ENCODE data around the gene TCEAL4. TPM values are rescaled to one million over a fixed set of nuclear protein-coding genes. Genes with fewer than 3 reads are reported as not detected.
"Not testable (repeated sequence)": the region's sequence is repeated elsewhere in the genome, so short reads cannot be mapped to it uniquely, and the experiment has no call there.

The TCEAL4 gene
- polyA plus RNA-seq, 2 of the 4 experiments (the other 2 are of a cell fraction): 57.2 to 195 TPM

DNA sequence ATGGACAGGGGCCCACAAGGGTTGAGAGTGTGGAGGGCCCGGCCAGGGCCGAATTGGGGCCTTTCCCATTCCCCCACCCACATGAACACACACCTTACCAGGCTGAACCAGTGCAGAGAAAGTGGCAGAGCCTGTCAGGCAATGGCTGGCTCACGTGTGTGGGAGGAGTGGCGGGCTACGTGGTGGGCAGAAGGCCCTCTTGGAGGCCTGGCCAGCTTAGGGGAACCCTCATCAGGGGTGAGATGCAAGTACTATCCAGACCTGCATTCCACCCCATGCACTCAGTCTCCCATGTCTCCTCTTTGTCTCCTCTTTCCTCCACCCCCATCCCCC is 965 bp downstream of the TCEAL4 start:
- FAIRE-seq: no peak
- WGBS (ENCODE audit: missing lambda C conversion rate): 37% methylated on average over 5 of the region's 5 CpGs
- Histone ChIP-seq H3K4me1 (peaks cover 7% of the 10 kb centered on the region; the same call in 2 of the 3 replicates), H3K9me3 (peaks cover 11% of the 10 kb centered on the region; the same call in 1 of the 3 replicates), H3K4me3 (peak overlapping the region; percentile 93), H3K27ac (peak overlapping the region; percentile 89 to 99), H3K4me2 (peak overlapping the region; percentile 70)
- no peak for TF ChIP-seq KDM5A (IDR thresholded peaks at IDR 0.05)
- TF ChIP-seq, protein P1, sequence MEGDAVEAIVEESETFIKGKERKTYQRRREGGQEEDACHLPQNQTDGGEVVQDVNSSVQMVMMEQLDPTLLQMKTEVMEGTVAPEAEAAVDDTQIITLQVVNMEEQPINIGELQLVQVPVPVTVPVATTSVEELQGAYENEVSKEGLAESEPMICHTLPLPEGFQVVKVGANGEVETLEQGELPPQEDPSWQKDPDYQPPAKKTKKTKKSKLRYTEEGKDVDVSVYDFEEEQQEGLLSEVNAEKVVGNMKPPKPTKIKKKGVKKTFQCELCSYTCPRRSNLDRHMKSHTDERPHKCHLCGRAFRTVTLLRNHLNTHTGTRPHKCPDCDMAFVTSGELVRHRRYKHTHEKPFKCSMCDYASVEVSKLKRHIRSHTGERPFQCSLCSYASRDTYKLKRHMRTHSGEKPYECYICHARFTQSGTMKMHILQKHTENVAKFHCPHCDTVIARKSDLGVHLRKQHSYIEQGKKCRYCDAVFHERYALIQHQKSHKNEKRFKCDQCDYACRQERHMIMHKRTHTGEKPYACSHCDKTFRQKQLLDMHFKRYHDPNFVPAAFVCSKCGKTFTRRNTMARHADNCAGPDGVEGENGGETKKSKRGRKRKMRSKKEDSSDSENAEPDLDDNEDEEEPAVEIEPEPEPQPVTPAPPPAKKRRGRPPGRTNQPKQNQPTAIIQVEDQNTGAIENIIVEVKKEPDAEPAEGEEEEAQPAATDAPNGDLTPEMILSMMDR (IDR thresholded peaks at IDR 0.05): no peak
- POLR2A ChIA-PET: no interaction called here
- CTCF ChIA-PET: no interaction called here
- DNase-seq (ENCODE audit: low read depth in 1 of 2, low spot score in 1 of 2): no peak
- ATAC-seq: peak; percentile 16 to 60; a peak in 3 of 6 replicates

DNA sequence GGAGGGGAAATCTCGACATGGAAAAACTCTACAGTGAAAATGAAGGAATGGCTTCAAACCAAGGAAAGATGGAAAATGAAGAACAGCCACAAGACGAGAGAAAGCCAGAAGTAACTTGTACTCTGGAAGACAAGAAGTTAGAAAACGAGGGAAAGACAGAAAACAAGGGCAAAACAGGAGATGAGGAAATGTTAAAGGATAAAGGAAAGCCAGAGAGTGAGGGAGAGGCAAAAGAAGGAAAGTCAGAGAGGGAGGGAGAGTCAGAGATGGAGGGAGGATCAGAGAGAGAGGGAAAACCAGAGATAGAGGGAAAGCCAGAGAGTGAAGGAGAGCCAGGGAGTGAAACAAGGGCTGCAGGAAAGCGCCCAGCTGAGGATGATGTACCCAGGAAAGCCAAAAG is 1.3 kb downstream of the TCEAL4 start:
- peak overlapping the region; percentile 93 for H3K4me3 ChIP-seq
- CTCF ChIA-PET: no interaction called here
- DNase-seq (ENCODE audit: low read depth in 1 of 2, low spot score in 1 of 2): no peak

DNA sequence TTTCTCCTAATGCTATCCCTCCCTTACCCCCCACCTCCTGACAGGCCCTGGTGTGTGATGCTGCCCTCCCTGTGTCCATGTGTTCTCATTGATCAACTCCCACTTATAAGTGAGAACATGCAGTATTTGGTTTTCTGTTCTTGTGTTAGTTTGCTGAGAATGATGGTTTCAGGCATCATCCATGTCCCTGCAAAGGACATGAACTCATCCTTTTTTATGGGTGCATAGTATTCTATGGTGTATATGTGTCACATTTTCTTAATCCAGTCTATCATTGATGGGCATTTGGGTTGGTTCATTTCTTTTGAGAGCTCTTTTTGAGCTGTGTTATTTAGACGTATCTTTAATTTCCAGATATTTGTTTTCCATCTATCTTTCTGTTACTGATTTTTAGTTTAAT is 7.0 kb downstream of the TCEAL4 start:
- DNase-seq (ENCODE audit: low read depth in 1 of 2, low spot score in 1 of 2); ATAC-seq: not testable (repeated sequence)
- WGBS (ENCODE audit: missing lambda C conversion rate): 97% methylated on average over 1 of the region's 1 CpG

More for the DNA sequence above, 1.3 kb downstream of the TCEAL4 start:
- H3K4me1 ChIP-seq: peaks cover 7% of the 10 kb centered on the region; the same call in 2 of the 3 replicates
- ATAC-seq: no peak
- 72% methylated on average over 4 of the region's 4 CpGs for WGBS (ENCODE audit: missing lambda C conversion rate)
- peak overlapping the region; percentile 89 to 99; a peak in 5 of 6 replicates for H3K27ac ChIP-seq
- POLR2A ChIA-PET: no interaction called here
- FAIRE-seq: no peak
- TF ChIP-seq FOSB (CRISPR knock-in tag; IDR thresholded peaks at IDR 0.05) (no peak), MYC (IDR thresholded peaks at IDR 0.05; ENCODE audit: borderline replicate concordance, low read length) (no peak), CBX2 (IDR thresholded peaks at IDR 0.05; ENCODE audit: borderline replicate concordance, low read depth) (no peak), JUNB (IDR thresholded peaks at IDR 0.05) (no peak), HEYL (CRISPR knock-in tag; IDR thresholded peaks at IDR 0.05) (no peak), CHD2 (IDR thresholded peaks at IDR 0.05; ENCODE audit: low read length, partially characterized antibody) (no peak), NR3C1 (IDR thresholded peaks at IDR 0.05) (no peak), MAFK (IDR thresholded peaks at IDR 0.05; ENCODE audit: partially characterized antibody) (no peak), CBX8 (IDR thresholded peaks at IDR 0.05) (no peak), MAZ (IDR thresholded peaks at IDR 0.05; ENCODE audit: borderline replicate concordance, low read depth, low read length) (no peak), RCOR1 (IDR thresholded peaks at IDR 0.05; ENCODE audit: low read depth, low read length) (no peak), ZNF302 (CRISPR knock-in tag; IDR thresholded peaks at IDR 0.05) (no peak), EHMT2 (IDR thresholded peaks at IDR 0.05; ENCODE audit: low read depth) (no peak), RAD21 (conservative IDR thresholded peaks at IDR 0.05 in 1 of 2, IDR thresholded peaks at IDR 0.05 in 1 of 2) (no peak)
- TF ChIP-seq, protein P2, sequence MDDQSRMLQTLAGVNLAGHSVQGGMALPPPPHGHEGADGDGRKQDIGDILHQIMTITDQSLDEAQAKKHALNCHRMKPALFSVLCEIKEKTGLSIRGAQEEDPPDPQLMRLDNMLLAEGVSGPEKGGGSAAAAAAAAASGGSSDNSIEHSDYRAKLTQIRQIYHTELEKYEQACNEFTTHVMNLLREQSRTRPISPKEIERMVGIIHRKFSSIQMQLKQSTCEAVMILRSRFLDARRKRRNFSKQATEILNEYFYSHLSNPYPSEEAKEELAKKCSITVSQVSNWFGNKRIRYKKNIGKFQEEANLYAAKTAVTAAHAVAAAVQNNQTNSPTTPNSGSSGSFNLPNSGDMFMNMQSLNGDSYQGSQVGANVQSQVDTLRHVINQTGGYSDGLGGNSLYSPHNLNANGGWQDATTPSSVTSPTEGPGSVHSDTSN (IDR thresholded peaks at IDR 0.05): no peak
- TF ChIP-seq, protein P1 (IDR thresholded peaks at IDR 0.05): no peak
- TF ChIP-seq, protein P3, sequence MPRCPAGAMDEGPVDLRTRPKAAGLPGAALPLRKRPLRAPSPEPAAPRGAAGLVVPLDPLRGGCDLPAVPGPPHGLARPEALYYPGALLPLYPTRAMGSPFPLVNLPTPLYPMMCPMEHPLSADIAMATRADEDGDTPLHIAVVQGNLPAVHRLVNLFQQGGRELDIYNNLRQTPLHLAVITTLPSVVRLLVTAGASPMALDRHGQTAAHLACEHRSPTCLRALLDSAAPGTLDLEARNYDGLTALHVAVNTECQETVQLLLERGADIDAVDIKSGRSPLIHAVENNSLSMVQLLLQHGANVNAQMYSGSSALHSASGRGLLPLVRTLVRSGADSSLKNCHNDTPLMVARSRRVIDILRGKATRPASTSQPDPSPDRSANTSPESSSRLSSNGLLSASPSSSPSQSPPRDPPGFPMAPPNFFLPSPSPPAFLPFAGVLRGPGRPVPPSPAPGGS (IDR thresholded peaks at IDR 0.05): no peak
- TF ChIP-seq, protein P4, sequence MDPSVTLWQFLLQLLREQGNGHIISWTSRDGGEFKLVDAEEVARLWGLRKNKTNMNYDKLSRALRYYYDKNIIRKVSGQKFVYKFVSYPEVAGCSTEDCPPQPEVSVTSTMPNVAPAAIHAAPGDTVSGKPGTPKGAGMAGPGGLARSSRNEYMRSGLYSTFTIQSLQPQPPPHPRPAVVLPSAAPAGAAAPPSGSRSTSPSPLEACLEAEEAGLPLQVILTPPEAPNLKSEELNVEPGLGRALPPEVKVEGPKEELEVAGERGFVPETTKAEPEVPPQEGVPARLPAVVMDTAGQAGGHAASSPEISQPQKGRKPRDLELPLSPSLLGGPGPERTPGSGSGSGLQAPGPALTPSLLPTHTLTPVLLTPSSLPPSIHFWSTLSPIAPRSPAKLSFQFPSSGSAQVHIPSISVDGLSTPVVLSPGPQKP (IDR thresholded peaks at IDR 0.05; ENCODE audit: low read depth, low read length): no peak
- TF ChIP-seq, protein P5, sequence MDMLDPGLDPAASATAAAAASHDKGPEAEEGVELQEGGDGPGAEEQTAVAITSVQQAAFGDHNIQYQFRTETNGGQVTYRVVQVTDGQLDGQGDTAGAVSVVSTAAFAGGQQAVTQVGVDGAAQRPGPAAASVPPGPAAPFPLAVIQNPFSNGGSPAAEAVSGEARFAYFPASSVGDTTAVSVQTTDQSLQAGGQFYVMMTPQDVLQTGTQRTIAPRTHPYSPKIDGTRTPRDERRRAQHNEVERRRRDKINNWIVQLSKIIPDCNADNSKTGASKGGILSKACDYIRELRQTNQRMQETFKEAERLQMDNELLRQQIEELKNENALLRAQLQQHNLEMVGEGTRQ (IDR thresholded peaks at IDR 0.05): no peak
- peak overlapping the region; percentile 70 for H3K4me2 ChIP-seq
- peaks cover 11% of the 10 kb centered on the region; the same call in 1 of the 3 replicates for H3K9me3 ChIP-seq

DNA sequence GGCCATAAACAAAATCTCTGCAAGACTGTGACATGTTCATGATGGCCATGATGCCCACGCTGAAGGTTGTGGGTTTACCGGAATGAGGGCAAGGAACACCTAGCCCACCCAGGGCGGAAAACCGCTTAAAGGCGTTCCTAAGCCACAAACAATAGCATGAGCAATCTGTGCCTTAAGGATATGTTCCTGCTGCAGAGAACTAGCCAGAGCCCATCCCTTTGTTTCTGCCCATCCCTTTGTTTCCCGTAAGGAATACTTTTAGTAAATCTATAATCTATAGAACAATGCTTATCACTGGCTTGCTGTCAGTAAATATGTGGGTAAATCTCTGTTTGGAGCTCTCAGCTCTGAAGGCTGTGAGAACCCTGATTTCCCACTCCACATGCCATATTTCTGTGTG is 9.9 kb downstream of the TCEAL4 start:
- FAIRE-seq; H3K9me3 ChIP-seq; H3K4me3 ChIP-seq; ATAC-seq; POLR2A ChIA-PET; H3K4me2 ChIP-seq; H3K4me1 ChIP-seq; H3K27ac ChIP-seq; DNase-seq (ENCODE audit: low read depth in 1 of 2, low spot score in 1 of 2): not testable (repeated sequence)
- CTCF ChIA-PET: interaction anchor here (2.4 kb wide), 1 partner anchor 35 kb away, joined by 7 read pairs; no protein-coding TSS in a partner anchor
- WGBS (ENCODE audit: missing lambda C conversion rate): 97% methylated on average over 6 of the region's 6 CpGs

More for the DNA sequence above, 7.0 kb downstream of the TCEAL4 start:
- H3K4me2 ChIP-seq, CTCF ChIA-PET, FAIRE-seq, H3K4me1 ChIP-seq, H3K27ac ChIP-seq, POLR2A ChIA-PET, H3K4me3 ChIP-seq, H3K9me3 ChIP-seq: not testable (repeated sequence)
